GM12878 (cell line): ENCODE measurements around the gene LMNB1. TPM values are rescaled to one million over a fixed set of nuclear protein-coding genes. Genes with fewer than 3 reads are reported as not detected.

Source experiments
- ATAC-seq: fragments of 200-7000 bp; cut with Tn5 transposase; 3 replicates; pipeline ENCODE4 v1.9.1; 2020; ENCODE audit warnings: mild to moderate bottlenecking, moderate library complexity
- BruUV-seq: library from RNA; stranded (reverse); fragments of 400-500 nt; replicated peaks from 2 replicates; lab custom pipeline; 2021; lab: Mats Ljungman, UMichigan
- CTCF ChIA-PET: fragments of 300-600 bp; sonication (Branson Sonifier 250); formaldehyde crosslinking; extraction: SDS; loops from one replicate; lab custom pipeline; 2021; ENCODE audit warnings: inconsistent platforms; lab: Yijun Ruan, JAX
- POLR2A ChIA-PET: fragments of 350-600 bp; formaldehyde crosslinking; extraction: SDS; loops from one replicate; lab custom pipeline; 2021; ENCODE audit warnings: inconsistent platforms; lab: Charles Lee
- RAD21 ChIA-PET: fragments of 300-600 bp; sonication (Branson Sonifier 250); formaldehyde crosslinking; loops from one replicate; lab custom pipeline; 2023; ENCODE audit warnings: antibody characterized with exemption; ENCODE audit not compliant: unreplicated experiment; lab: Charles Lee
- SMC1A ChIA-PET: fragments of 300-600 bp; sonication (Branson Sonifier 250); formaldehyde crosslinking; loops from one replicate; lab custom pipeline; 2023; ENCODE audit not compliant: unreplicated experiment, uncharacterized antibody; lab: Charles Lee
- DNase-seq: peaks from one replicate; pipeline ENCODE4 v3.0.0-alpha.2; 2011; ENCODE audit warnings: low read depth, low spot score
- FAIRE-seq: peaks from 3 replicates; lab custom pipeline; 2011; peaks lifted over from hg19 to GRCh38; lab: Jason Lieb, UNC
- H2AFZ ChIP-seq: 2 replicates; pipeline ENCODE4 v1.6.0; 2011; ENCODE audit warnings: low read depth, low read length, control low read depth; ENCODE audit not compliant: control insufficient read depth
- H3K27ac ChIP-seq: 2 replicates; pipeline ENCODE4 v1.5.1; 2011; ENCODE audit warnings: control low read depth; ENCODE audit not compliant: control insufficient read depth, insufficient read depth
- H3K27me3 ChIP-seq, 2 experiments: replicated peaks in 1 of 2; 2 replicates each; pipeline versions ENCODE4 v1.6.0 to v1.6.1; 2011; ENCODE audit warnings: low read length in 1 of 2; ENCODE audit not compliant: control insufficient read depth in 2 of 2, insufficient read depth in 2 of 2
- H3K36me3 ChIP-seq, 2 experiments: 2 replicates each; pipeline ENCODE4 v1.5.1; 2011; ENCODE audit warnings: low read length in 1 of 2; ENCODE audit not compliant: control insufficient read depth in 2 of 2, insufficient read depth in 2 of 2
- H3K4me1 ChIP-seq: 2 replicates; pipeline ENCODE4 v1.6.1; 2011; ENCODE audit warnings: mild to moderate bottlenecking, low read length, moderate library complexity, mixed read lengths; ENCODE audit not compliant: control insufficient read depth, insufficient read depth
- H3K4me2 ChIP-seq: 2 replicates; pipeline ENCODE4 v1.6.0; 2011; ENCODE audit warnings: control low read depth; ENCODE audit not compliant: control insufficient read depth, insufficient read depth
- H3K4me3 ChIP-seq: fragments of 200-600 bp; sonication (generic); 2 replicates; pipeline ENCODE4 v1.5.1; 2016
- H3K79me2 ChIP-seq: 2 replicates; pipeline ENCODE4 v1.6.0; 2011; ENCODE audit warnings: low read length; ENCODE audit not compliant: control insufficient read depth, insufficient read depth
- H3K9ac ChIP-seq: 2 replicates; pipeline ENCODE4 v1.8.0; 2011; ENCODE audit warnings: low read length, control low read depth, mixed read lengths; ENCODE audit not compliant: control insufficient read depth, insufficient read depth
- H3K9me3 ChIP-seq: replicated peaks from 3 replicates; pipeline ENCODE4 v1.5.1; 2011; ENCODE audit warnings: mild to moderate bottlenecking, low read length; ENCODE audit not compliant: control insufficient read depth, insufficient read depth
- H4K20me1 ChIP-seq: 2 replicates; pipeline ENCODE4 v1.6.0; 2011; ENCODE audit not compliant: control insufficient read depth, insufficient read depth
- BCL3 ChIP-seq: IDR thresholded peaks from 2 replicates; pipeline ENCODE4 v1.6.1; 2011; ENCODE audit warnings: borderline replicate concordance, low read depth, mild to moderate bottlenecking, moderate library complexity, low read length; ENCODE audit not compliant: insufficient read depth, poor library complexity, severe bottlenecking
- CBX5 ChIP-seq: sonication (generic); IDR thresholded peaks from 2 replicates; pipeline ENCODE4 v1.6.1; 2016; ENCODE audit warnings: low read depth, moderate library complexity, mild to moderate bottlenecking, inconsistent platforms
- EGR1 ChIP-seq, 2 experiments: IDR thresholded peaks; 1 replicate in 1 of 2; 2 replicates in 1 of 2; pipeline ENCODE4 v1.6.1; 2011 to 2012; ENCODE audit warnings: low read depth in 2 of 2, low read length in 2 of 2, borderline replicate concordance in 1 of 2, mild to moderate bottlenecking in 1 of 2, moderate library complexity in 1 of 2
- MYC ChIP-seq: IDR thresholded peaks from 2 replicates; pipeline ENCODE4 v1.6.1; 2011; ENCODE audit warnings: mild to moderate bottlenecking, low read length, moderate library complexity, inconsistent platforms; ENCODE audit not compliant: insufficient read depth, insufficient replicate concordance, insufficient read length, severe bottlenecking
- POLR2A ChIP-seq: IDR thresholded peaks from 2 replicates; pipeline ENCODE4 v1.6.1; 2011; ENCODE audit warnings: low read depth, mild to moderate bottlenecking, low read length
- RELB ChIP-seq: fragments of 450-650 bp; IDR thresholded peaks from 2 replicates; pipeline ENCODE4 v1.6.1; 2017; ENCODE audit warnings: low read depth, mild to moderate bottlenecking, moderate library complexity
- WGBS: methylation state at CpG from one replicate; pipeline ENCODE4 v1.1.6; 2016; ENCODE audit warnings: low lambda C conversion rate; ENCODE audit not compliant: insufficient replicate concordance, insufficient coverage; ENCODE audit errors: missing lambda C conversion rate; 5-methylcytosine and 5-hydroxymethylcytosine counted together
- in situ Hi-C: fragments of 300-500 bp; cut with MboI; formaldehyde crosslinking; loops from 9 replicates; pipeline ENCODE4 v1.14.3; 2018; ENCODE audit warnings: mixed read lengths
- intact Hi-C: fragments of 100-400 bp; cut with micrococcal nuclease; formaldehyde crosslinking; loops from one replicate; pipeline ENCODE4 v1.14.2; 2022; ENCODE audit not compliant: unreplicated experiment
- polyA plus RNA-seq, 11 experiments: library from polyadenylated mRNA; depleted of rRNA in 4 of 11; unstranded in 6 of 11; stranded (reverse) in 5 of 11; fragments of >200 nt; fragmentation: Nextera tagmentation in 4 of 11; fragmentation: Illumina TruSeq in 1 of 11; extraction: Ambion mirVana in 4 of 11; extraction: Trizol in 1 of 11; gene quantifications; 1 replicate in 1 of 11; 2 replicates in 10 of 11; pipeline versions ENCODE4 v1.2.1 to v1.2.3, GENCODE V29; 2011 to 2016; ENCODE audit warnings: inconsistent platforms in 2 of 11, missing spikeins in 2 of 11, low read depth in 1 of 11
- total RNA-seq, 4 experiments: library from RNA; depleted of rRNA in 3 of 4; stranded (reverse); fragments of >200 nt in 3 of 4; fragmentation: Illumina TruSeq in 1 of 4; extraction: Trizol in 1 of 4; gene quantifications; 2 replicates each; pipeline versions ENCODE4 v1.2.1 to v1.2.3, GENCODE V29; 2013 to 2021

LMNB1 gene
- total and polyA plus RNA-seq, 10 of the 15 experiments (the other 5 are each of a cell fraction or from before 2014, with no cell fraction given): 7.0 to 185 (median 86.4) TPM

DNA sequence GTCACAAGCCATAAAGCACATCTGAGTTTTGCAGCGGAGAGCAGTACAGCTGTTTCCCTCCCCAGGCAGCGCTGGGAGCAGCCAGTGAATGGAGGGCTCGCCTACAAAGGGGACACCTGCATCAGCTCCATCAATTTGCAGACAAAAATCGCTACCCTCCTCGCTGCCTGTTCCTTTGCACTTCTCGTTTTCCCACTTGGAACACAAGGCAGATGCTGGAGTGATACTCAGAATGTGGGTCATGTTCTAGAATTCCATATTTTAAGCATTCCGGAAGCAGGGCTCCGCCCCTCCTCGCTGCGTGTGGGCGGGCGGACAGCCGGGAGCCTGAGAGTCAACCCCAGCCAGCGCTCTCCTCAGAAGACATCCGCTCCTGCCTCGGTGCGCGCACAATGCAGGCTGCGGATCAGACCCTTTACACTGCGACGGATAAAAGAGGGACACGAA, 92.1 kb downstream of the LMNB1 start:
- Histone ChIP-seq H3K9ac (no peak overlapping the region), H3K27me3 (no peaks in the 10 kb centered on the region), H3K36me3 (no peaks in the 10 kb centered on the region), H2AFZ (peak overlapping the region; percentile 40), H3K27ac (no peak overlapping the region), H4K20me1 (no peaks in the 10 kb centered on the region), H3K79me2 (no peaks in the 10 kb centered on the region), H3K4me3 (0 out of 2 replicates have a peak overlapping the region, but pooled peaks have one; percentile 12), H3K4me2 (peak overlapping the region; percentile 63)
- ATAC-seq (no peak), DNase-seq (no peak), FAIRE-seq (no peak)
- 27% methylated on average over 22 of the region's 22 CpGs for WGBS
- no TSS peak for BruUV-seq
- in situ Hi-C loops: no loop called here
- intact Hi-C loops: no loop called here
- ChIA-PET RAD21 (interaction anchor here (0.8 kb wide), 1 partner anchor 10 kb away, joined by 4 read pairs; no protein-coding TSS in a partner anchor), SMC1A (no interaction called here), POLR2A (no interaction called here), CTCF (no interaction called here)
- no peak for TF ChIP-seq CBX5
- 0 out of 2 replicates have a peak, but pooled peaks have one; percentile 28 for TF ChIP-seq POLR2A
- no peak for TF ChIP-seq RELB
- no peak for TF ChIP-seq MYC
- TF ChIP-seq EGR1 (IDR thresholded peaks at IDR 0.05; ENCODE audit: borderline replicate concordance in 1 of 2, low read depth in 2 of 2, low read length in 2 of 2): peak in 1 of 2 experiments; percentile 67; a peak in 1 of 3 replicates
- no peak for TF ChIP-seq BCL3
- TF ChIP-seq, all 136 proteins: peak for 2
- Histone ChIP-seq H3K9me3 (no peaks in the 10 kb centered on the region), H3K4me1 (no peaks in the 10 kb centered on the region)
